Measurements from ENCODE around the gene ROR2. TPM values are rescaled to one million over a fixed set of nuclear protein-coding genes. Genes with fewer than 3 reads are reported as not detected.

The ROR2 gene
- total RNA-seq, 1 donor from 2014 or later: 3.0 TPM

- intact Hi-C loops (cut with DNase I): no loop called here
- ATAC-seq: no peak
- no peak for DNase-seq (ENCODE audit: low spot score)
Measured at GRCh38 chr9:91907484-91908292, 42.3 kb downstream of the ROR2 start.

- ATAC-seq (peak; percentile 82), DNase-seq (ENCODE audit: low spot score) (no peak)
- intact Hi-C loops (cut with DNase I): no loop called here
Measured at GRCh38 chr9:91905991-91906469, 44.0 kb downstream of the ROR2 start.

GRCh38 chr9:91905237-91905650, 44.8 kb downstream of the ROR2 start:
- intact Hi-C loops (cut with DNase I): no loop called here
- no peak for ATAC-seq
- DNase-seq (ENCODE audit: low spot score): no peak

- intact Hi-C loops (cut with DNase I): no loop called here
- no peak for ATAC-seq
- no peak for DNase-seq (ENCODE audit: low spot score)
Measured at GRCh38 chr9:91904588-91905236, 45.3 kb downstream of the ROR2 start.

GRCh38 chr9:91903126-91903911, 46.7 kb downstream of the ROR2 start:
- ATAC-seq (peak; percentile 31), DNase-seq (ENCODE audit: low spot score) (no peak)
- intact Hi-C loops (cut with DNase I): no loop called here

- intact Hi-C loops (cut with DNase I): no loop called here
- ATAC-seq (no peak), DNase-seq (ENCODE audit: low spot score) (no peak)
Measured at GRCh38 chr9:91902475-91903125, 47.4 kb downstream of the ROR2 start.

GRCh38 chr9:91900797-91901177, 49.2 kb downstream of the ROR2 start:
- ATAC-seq (no peak), DNase-seq (ENCODE audit: low spot score) (no peak)
- intact Hi-C loops (cut with DNase I): no loop called here

GRCh38 chr9:91900055-91900796, 49.8 kb downstream of the ROR2 start:
- DNase-seq (ENCODE audit: low spot score): no peak
- intact Hi-C loops (cut with DNase I): no loop called here
- ATAC-seq: peak; percentile 8

GRCh38 chr9:91899594-91899993, 50.4 kb downstream of the ROR2 start:
- DNase-seq (ENCODE audit: low spot score) (no peak), ATAC-seq (no peak)
- intact Hi-C loops (cut with DNase I): no loop called here

- intact Hi-C loops (cut with DNase I): no loop called here
- DNase-seq (ENCODE audit: low spot score) (no peak), ATAC-seq (no peak)
Measured at GRCh38 chr9:91899219-91899563, 50.8 kb downstream of the ROR2 start.

- DNase-seq (ENCODE audit: low spot score): no peak
- ATAC-seq: no peak
- intact Hi-C loops (cut with DNase I): no loop called here
Measured at GRCh38 chr9:91898451-91899218, 51.4 kb downstream of the ROR2 start.

GRCh38 chr9:91897201-91897600, 52.8 kb downstream of the ROR2 start:
- DNase-seq (ENCODE audit: low spot score) (no peak), ATAC-seq (no peak)
- intact Hi-C loops (cut with DNase I): no loop called here

GRCh38 chr9:91896513-91897121, 53.4 kb downstream of the ROR2 start:
- DNase-seq (ENCODE audit: low spot score) (no peak), ATAC-seq (peak; percentile 60)
- intact Hi-C loops (cut with DNase I): no loop called here

GRCh38 chr9:91896097-91896496, 53.9 kb downstream of the ROR2 start:
- intact Hi-C loops (cut with DNase I): no loop called here
- ATAC-seq: no peak
- no peak for DNase-seq (ENCODE audit: low spot score)

- ATAC-seq (no peak), DNase-seq (ENCODE audit: low spot score) (no peak)
- intact Hi-C loops (cut with DNase I): no loop called here
Measured at GRCh38 chr9:91894536-91894935, 55.5 kb downstream of the ROR2 start.

GRCh38 chr9:91894023-91894422, 56.0 kb downstream of the ROR2 start:
- ATAC-seq (no peak), DNase-seq (ENCODE audit: low spot score) (no peak)
- intact Hi-C loops (cut with DNase I): no loop called here

GRCh38 chr9:91891915-91892314, 58.1 kb downstream of the ROR2 start:
- no peak for ATAC-seq
- intact Hi-C loops (cut with DNase I): no loop called here

GRCh38 chr9:91890662-91891061, 59.4 kb downstream of the ROR2 start:
- no peak for ATAC-seq
- DNase-seq (ENCODE audit: low spot score): no peak
- intact Hi-C loops (cut with DNase I): no loop called here

More at GRCh38 chr9:91891915-91892314, 58.1 kb downstream of the ROR2 start:
- DNase-seq (ENCODE audit: low spot score): no peak
